Panc1 (cell line): ENCODE data around the gene SLC43A2. TPM values are rescaled to one million over a fixed set of nuclear protein-coding genes. Genes with fewer than 3 reads are reported as not detected.

Experiments used
- total RNA-seq: library from RNA; stranded (reverse); gene quantifications from one replicate; pipeline ENCODE4 v1.2.1, GENCODE V29; 2021; ENCODE audit not compliant: unreplicated experiment

SLC43A2 gene
- total RNA-seq, 1 experiment from 2014 or later: 23.3 TPM

Other genes starting within 250 kb of the SLC43A2 start
- 537 TPM for gene YWHAE, start 228.6 kb downstream of the SLC43A2 start, total RNA-seq
- gene CRK, start 172.6 kb downstream of the SLC43A2 start, total RNA-seq: 67.0 TPM
- 251 TPM for gene MYO1C, start 136.1 kb downstream of the SLC43A2 start, total RNA-seq
- 21.3 TPM for gene INPP5K, start 112.2 kb downstream of the SLC43A2 start, total RNA-seq
- gene PITPNA, start 66.0 kb downstream of the SLC43A2 start, total RNA-seq: 64.5 TPM
- gene SCARF1, start 16.9 kb upstream of the SLC43A2 start, total RNA-seq: 6.6 TPM
- gene RILP, start 21.0 kb upstream of the SLC43A2 start, total RNA-seq: 20.8 TPM
- 296 TPM for gene PRPF8, start 56.0 kb upstream of the SLC43A2 start, total RNA-seq
- 7.0 TPM for gene TLCD2, start 81.5 kb upstream of the SLC43A2 start, total RNA-seq
- gene WDR81, start 95.9 kb upstream of the SLC43A2 start, total RNA-seq: 29.5 TPM
- 0.77 TPM for gene SERPINF2, start 114.0 kb upstream of the SLC43A2 start, total RNA-seq
- gene SERPINF1, start 133.2 kb upstream of the SLC43A2 start, total RNA-seq: 4.6 TPM
- 17.1 TPM for gene SMYD4, start 201.1 kb upstream of the SLC43A2 start, total RNA-seq
- gene RPA1, start 201.2 kb upstream of the SLC43A2 start, total RNA-seq: 150 TPM